Thoracic aorta (tissue), 2 donors: ENCODE results near the gene SURF4. TPM values are rescaled to one million over a fixed set of nuclear protein-coding genes. Genes with fewer than 3 reads are reported as not detected.

Experiments used
- ATAC-seq: fragments of 150-250 bp; one replicate; pipeline ENCODE4 v1.8.0; 2017; ENCODE audit warnings: low read depth; ENCODE audit not compliant: insufficient number of reproducible peaks, low FRiP score
- DNase-seq: peaks from one replicate; pipeline ENCODE4 v3.0.0-alpha.2; 2020; ENCODE audit warnings: low spot score
- H3K27ac ChIP-seq, 2 donors: fragments of 200-600 bp; sonication (generic); 1 replicate in 1 of 2; 2 replicates in 1 of 2; pipeline ENCODE4 v1.5.1; 2016; ENCODE audit warnings: mild to moderate bottlenecking in 2 of 2, moderate library complexity in 2 of 2
- H3K27me3 ChIP-seq: fragments of 200-600 bp; sonication (generic); replicated peaks from 2 replicates; pipeline ENCODE4 v1.6.0; 2016; ENCODE audit warnings: mild to moderate bottlenecking; ENCODE audit not compliant: insufficient read depth
- H3K36me3 ChIP-seq: fragments of 200-600 bp; sonication (generic); one replicate; pipeline ENCODE4 v1.5.1; 2016
- H3K4me1 ChIP-seq, 2 donors: fragments of 200-600 bp; sonication (generic); 1 replicate in 1 of 2; 2 replicates in 1 of 2; pipeline versions ENCODE4 v1.5.1 to v1.6.0; 2016; ENCODE audit warnings: low read depth in 2 of 2, mild to moderate bottlenecking in 1 of 2; ENCODE audit not compliant: control insufficient read depth in 1 of 2
- H3K4me3 ChIP-seq: fragments of 200-600 bp; sonication (generic); 2 replicates; pipeline ENCODE4 v1.5.1; 2016; ENCODE audit warnings: mild to moderate bottlenecking
- H3K9me3 ChIP-seq: fragments of 200-600 bp; sonication (generic); 2 replicates; pipeline ENCODE4 v1.5.1; 2016
- total RNA-seq, 2 donors: library from RNA; depleted of rRNA; stranded (reverse); fragments of >200 nt; gene quantifications; one replicate each; pipeline versions ENCODE4 v1.1.0 to v1.2.3, GENCODE V29; 2016
- TF ChIP-seq, protein P1 (sequence below): fragments of 200-600 bp; sonication (generic); IDR thresholded peaks from one replicate; pipeline ENCODE4 v1.5.1; 2019; ENCODE audit warnings: antibody characterized with exemption

Gene SURF4
- total RNA-seq, 2 donors from 2014 or later, result 152 to 154 TPM

DNA sequence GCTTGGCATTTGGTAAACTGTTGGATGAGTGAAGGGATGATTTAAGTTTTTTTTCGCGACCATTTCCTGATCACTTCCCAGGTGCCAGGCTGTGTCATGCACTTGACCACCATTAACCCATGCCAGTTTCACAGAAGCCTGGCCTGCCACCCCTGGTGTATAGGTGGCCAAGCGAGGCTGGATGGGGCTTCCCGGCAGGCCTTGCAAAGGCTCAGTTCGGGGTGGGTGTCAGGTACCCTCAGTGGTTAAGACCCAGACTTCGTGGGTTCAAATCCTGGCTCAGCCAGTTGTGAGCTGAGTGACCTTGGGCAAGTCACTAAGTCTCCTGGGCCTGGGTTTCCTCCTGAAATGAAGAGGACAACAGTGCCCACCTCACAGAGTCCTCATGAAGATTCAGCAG is 30.3 kb downstream of the SURF4 start:
- Histone ChIP-seq H3K36me3 (peaks cover 66% of the 10 kb centered on the region), H3K27ac (no peak overlapping the region)

DNA sequence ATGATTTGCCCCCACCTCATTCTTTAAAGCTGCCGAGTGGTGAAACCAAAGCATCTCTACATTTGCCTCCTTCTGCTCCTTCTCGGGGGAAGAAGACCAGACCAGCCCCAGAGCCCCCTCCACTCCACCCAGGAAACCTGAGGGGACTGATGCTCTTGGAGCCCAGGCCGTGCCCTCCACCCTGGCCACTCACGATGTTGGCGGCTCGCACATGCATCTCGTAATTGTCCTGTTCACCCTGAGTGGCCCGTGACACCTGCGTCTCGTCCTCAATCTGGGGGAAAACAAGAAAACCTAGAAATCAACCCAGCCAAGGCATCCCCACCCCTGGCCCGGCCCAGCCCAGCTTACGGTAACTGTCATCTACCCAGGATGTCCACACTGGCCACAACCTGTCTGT is 30.9 kb downstream of the SURF4 start:
- Histone ChIP-seq H3K4me3 (no peak overlapping the region), H3K36me3 (peaks cover 66% of the 10 kb centered on the region), H3K27me3 (no peaks in the 10 kb centered on the region), H3K4me1 (peaks cover 15 to 31% of the 10 kb centered on the region in 2 donors), H3K27ac (no peak overlapping the region), H3K9me3 (no peaks in the 10 kb centered on the region)
- ATAC-seq (no peak), DNase-seq (no peak)
- TF ChIP-seq, protein P1, sequence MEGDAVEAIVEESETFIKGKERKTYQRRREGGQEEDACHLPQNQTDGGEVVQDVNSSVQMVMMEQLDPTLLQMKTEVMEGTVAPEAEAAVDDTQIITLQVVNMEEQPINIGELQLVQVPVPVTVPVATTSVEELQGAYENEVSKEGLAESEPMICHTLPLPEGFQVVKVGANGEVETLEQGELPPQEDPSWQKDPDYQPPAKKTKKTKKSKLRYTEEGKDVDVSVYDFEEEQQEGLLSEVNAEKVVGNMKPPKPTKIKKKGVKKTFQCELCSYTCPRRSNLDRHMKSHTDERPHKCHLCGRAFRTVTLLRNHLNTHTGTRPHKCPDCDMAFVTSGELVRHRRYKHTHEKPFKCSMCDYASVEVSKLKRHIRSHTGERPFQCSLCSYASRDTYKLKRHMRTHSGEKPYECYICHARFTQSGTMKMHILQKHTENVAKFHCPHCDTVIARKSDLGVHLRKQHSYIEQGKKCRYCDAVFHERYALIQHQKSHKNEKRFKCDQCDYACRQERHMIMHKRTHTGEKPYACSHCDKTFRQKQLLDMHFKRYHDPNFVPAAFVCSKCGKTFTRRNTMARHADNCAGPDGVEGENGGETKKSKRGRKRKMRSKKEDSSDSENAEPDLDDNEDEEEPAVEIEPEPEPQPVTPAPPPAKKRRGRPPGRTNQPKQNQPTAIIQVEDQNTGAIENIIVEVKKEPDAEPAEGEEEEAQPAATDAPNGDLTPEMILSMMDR, result no peak

More for the DNA sequence above, 30.3 kb downstream of the SURF4 start:
- no peak overlapping the region for H3K4me3 ChIP-seq
- DNase-seq (no peak), ATAC-seq (no peak)
- no peaks in the 10 kb centered on the region for H3K27me3 ChIP-seq
- no peaks in the 10 kb centered on the region for H3K9me3 ChIP-seq
- H3K4me1 ChIP-seq, result peaks cover 15 to 32% of the 10 kb centered on the region in 2 donors
- TF ChIP-seq, protein P1, result no peak

DNA sequence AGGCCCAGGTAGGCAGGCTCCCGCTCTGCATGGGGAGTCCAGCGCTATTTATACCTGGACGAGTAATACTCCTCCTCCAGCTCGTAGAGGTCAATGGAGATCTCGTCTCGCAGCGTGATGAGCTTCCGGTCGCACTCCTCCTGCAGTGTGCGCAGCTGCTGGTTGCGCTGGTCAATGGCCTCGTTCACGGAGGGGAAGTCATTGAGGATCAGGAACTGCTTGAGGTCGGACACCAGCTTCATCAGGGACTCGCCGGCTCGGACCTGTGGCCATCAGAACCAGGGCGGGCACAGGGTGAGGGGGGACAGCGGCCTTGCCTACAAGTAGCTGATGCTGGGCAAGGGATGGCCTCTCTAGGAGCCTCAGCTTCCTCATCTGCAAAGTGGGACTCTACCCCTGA is 31.8 kb downstream of the SURF4 start:
- Histone ChIP-seq H3K9me3 (no peaks in the 10 kb centered on the region), H3K27ac (no peak overlapping the region), H3K4me1 (peaks cover 12 to 22% of the 10 kb centered on the region in 2 donors), H3K4me3 (no peak overlapping the region), H3K36me3 (peaks cover 62% of the 10 kb centered on the region), H3K27me3 (no peaks in the 10 kb centered on the region)
- DNase-seq (no peak), ATAC-seq (no peak)
- TF ChIP-seq, protein P1, result no peak

DNA sequence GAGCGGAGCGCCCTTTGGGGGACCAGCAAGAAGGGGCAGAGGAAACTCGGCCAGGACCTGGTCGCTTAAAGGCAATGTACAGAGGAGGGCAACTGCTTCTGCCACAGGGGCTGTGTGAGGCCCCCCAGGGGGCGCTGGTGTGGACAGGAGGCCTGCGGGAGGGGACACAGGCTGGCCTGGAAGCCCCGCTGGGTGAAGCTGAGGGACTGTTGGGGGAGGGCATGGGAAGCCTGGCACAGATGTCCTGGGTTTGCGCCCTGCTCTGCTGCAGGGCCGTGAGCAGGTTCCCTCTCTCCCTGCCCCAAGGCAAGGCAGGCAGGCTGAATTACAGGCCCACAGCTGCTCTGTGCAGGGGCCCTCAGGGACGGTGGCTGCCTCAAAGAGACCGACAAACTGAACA is 33.3 kb downstream of the SURF4 start:
- Histone ChIP-seq H3K4me1 (peaks cover 9 to 15% of the 10 kb centered on the region in 2 donors), H3K27ac (no peak overlapping the region), H3K27me3 (no peaks in the 10 kb centered on the region), H3K36me3 (peaks cover 60% of the 10 kb centered on the region), H3K4me3 (no peak overlapping the region), H3K9me3 (no peaks in the 10 kb centered on the region)
- TF ChIP-seq, protein P1, result no peak
- ATAC-seq (no peak), DNase-seq (no peak)

DNA sequence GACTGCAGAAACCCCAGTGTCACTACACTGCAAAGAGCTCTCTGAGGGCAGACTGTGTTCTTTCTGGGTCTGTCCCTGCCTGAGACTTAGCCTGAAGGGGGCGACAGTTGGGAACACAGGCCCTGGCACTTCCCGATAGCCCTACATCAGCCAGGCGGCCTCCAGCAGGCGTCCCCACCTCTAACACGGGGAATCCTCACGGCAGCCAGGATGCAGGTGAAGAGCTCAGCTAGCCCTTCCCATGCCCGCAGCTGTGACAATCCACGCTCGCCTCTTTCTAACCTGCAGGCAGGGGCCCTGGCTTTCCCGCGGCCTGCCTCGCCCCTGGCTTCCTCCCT is 33.8 kb downstream of the SURF4 start:
- DNase-seq (no peak), ATAC-seq (no peak)
- no peaks in the 10 kb centered on the region for H3K27me3 ChIP-seq
- H3K4me1 ChIP-seq, result peaks cover 9 to 13% of the 10 kb centered on the region in 2 donors
- TF ChIP-seq, protein P1, result no peak
- H3K27ac ChIP-seq, result no peak overlapping the region
- H3K9me3 ChIP-seq, result no peaks in the 10 kb centered on the region
- H3K36me3 ChIP-seq, result peaks cover 60% of the 10 kb centered on the region
- H3K4me3 ChIP-seq, result no peak overlapping the region
